Posterior cingulate gyrus (tissue), 11 donors: ENCODE data around the gene SWI5.
"Not testable (repeated sequence)": the region's sequence is repeated elsewhere in the genome, so short reads cannot be mapped to it uniquely, and the experiment has no call there.

Source experiments
- DNase-seq, 10 donors: peaks; one replicate each; pipeline versions ENCODE4 v3.0.0 to v3.0.0-alpha.2; 2020 to 2021; ENCODE audit warnings: mixed read lengths in 3 of 10
- intact Hi-C: fragments of 100-400 bp; cut with DNase I; formaldehyde crosslinking; loops from one replicate; pipeline ENCODE4 v1.15.1; 2023

SWI5 gene

GRCh38 chr9:128276008-128276573 lies at the start of gene SWI5:
SWI5 (plus strand) TSS chr9:128276276.
- intact Hi-C loops = no loop called here
- DNase-seq = peak; percentile 98 to 100 (median 99)

GRCh38 chr9:128226412-128226801 lies 49.7 kb upstream of the SWI5 start:
- intact Hi-C loops = no loop called here
- no peak for DNase-seq

GRCh38 chr9:128230897-128231296 lies 45.2 kb upstream of the SWI5 start:
- DNase-seq = peak in 1 of 10 donors; percentile 40
- intact Hi-C loops = not testable (repeated sequence)

GRCh38 chr9:128231638-128232527 lies 44.2 kb upstream of the SWI5 start:
- intact Hi-C loops = no loop called here

GRCh38 chr9:128232528-128233428 lies 43.3 kb upstream of the SWI5 start:
- intact Hi-C loops = no loop called here
- DNase-seq = peak in 1 of 10 donors; percentile 54

More at GRCh38 chr9:128231638-128232527, 44.2 kb upstream of the SWI5 start:
- DNase-seq = peak in 1 of 10 donors; percentile 43

- peak in 2 of 10 donors; percentile 70 to 80 for DNase-seq
- intact Hi-C loops = no loop called here
Measured at GRCh38 chr9:128233817-128234406, 42.2 kb upstream of the SWI5 start.

GRCh38 chr9:128242124-128242523 lies 34.0 kb upstream of the SWI5 start:
- intact Hi-C loops = no loop called here
- no peak for DNase-seq

GRCh38 chr9:128242828-128243214 lies 33.3 kb upstream of the SWI5 start:
- intact Hi-C loops = no loop called here
- DNase-seq = no peak

- intact Hi-C loops = no loop called here
Measured at GRCh38 chr9:128243215-128244018, 32.7 kb upstream of the SWI5 start.

GRCh38 chr9:128244091-128244836 lies 31.8 kb upstream of the SWI5 start:
- DNase-seq = peak in 1 of 10 donors; percentile 65
- intact Hi-C loops = no loop called here

More at GRCh38 chr9:128243215-128244018, 32.7 kb upstream of the SWI5 start:
- DNase-seq = no peak

- intact Hi-C loops = no loop called here
- DNase-seq = peak in 1 of 10 donors; percentile 65
Measured at GRCh38 chr9:128244837-128245231, 31.2 kb upstream of the SWI5 start.

- intact Hi-C loops = no loop called here
- DNase-seq = no peak
Measured at GRCh38 chr9:128245421-128246151, 30.5 kb upstream of the SWI5 start.

GRCh38 chr9:128246471-128246870 lies 29.6 kb upstream of the SWI5 start:
- intact Hi-C loops = no loop called here
- DNase-seq = no peak

GRCh38 chr9:128247226-128247803 lies 28.8 kb upstream of the SWI5 start:
- DNase-seq = no peak
- intact Hi-C loops = no loop called here

GRCh38 chr9:128249558-128249907 lies 26.5 kb upstream of the SWI5 start:
- no peak for DNase-seq
- intact Hi-C loops = no loop called here

- peak; percentile 32 to 96 (median 70) for DNase-seq
- intact Hi-C loops = no loop called here
Measured at GRCh38 chr9:128249908-128250838, 25.9 kb upstream of the SWI5 start.
